SW 1271 (cell line): ENCODE results near the gene SREK1.
A peak's percentile ranks its signal among the peaks of the same experiment; 100 is the strongest.

Experiments used
- DNase-seq, 2 experiments: peaks; one replicate each; lab custom pipeline; 2025; lab: John Stamatoyannopoulos, UW

The SREK1 gene

GRCh38 chr5:66164044-66164790 lies 20.1 kb downstream of the SREK1 start:
- DNase-seq = no peak

GRCh38 chr5:66168226-66168625 lies 24.1 kb downstream of the SREK1 start:
- no peak for DNase-seq

GRCh38 chr5:66169534-66169933 lies 25.4 kb downstream of the SREK1 start:
- DNase-seq = no peak

- no peak for DNase-seq
These were observed 26.3 kb downstream of the SREK1 start for GRCh38 chr5:66170195-66170919.

GRCh38 chr5:66171349-66172344 lies 27.5 kb downstream of the SREK1 start:
- DNase-seq = peak in 1 of 2 experiments; percentile 79

- peak in 1 of 2 experiments; percentile 45 for DNase-seq
These were observed 30.2 kb downstream of the SREK1 start for GRCh38 chr5:66174338-66174737.

GRCh38 chr5:66178799-66179198 lies 34.7 kb downstream of the SREK1 start:
- DNase-seq = no peak

GRCh38 chr5:66179297-66180051 lies 35.4 kb downstream of the SREK1 start:
- no peak for DNase-seq

- DNase-seq = no peak
These were observed 36.4 kb downstream of the SREK1 start for GRCh38 chr5:66180282-66181155.

- no peak for DNase-seq
These were observed 42.0 kb downstream of the SREK1 start for GRCh38 chr5:66186108-66186507.

- no peak for DNase-seq
These were observed 49.3 kb downstream of the SREK1 start for GRCh38 chr5:66193419-66193818.

- no peak for DNase-seq
These were observed 53.8 kb downstream of the SREK1 start for GRCh38 chr5:66197764-66198405.

- DNase-seq = no peak
These were observed 54.7 kb downstream of the SREK1 start for GRCh38 chr5:66198837-66199236.

- DNase-seq = no peak
These were observed 59.4 kb downstream of the SREK1 start for GRCh38 chr5:66203531-66203930.

GRCh38 chr5:66206465-66206864 lies 62.4 kb downstream of the SREK1 start:
- no peak for DNase-seq

GRCh38 chr5:66207800-66208561 lies 63.9 kb downstream of the SREK1 start:
- no peak for DNase-seq

- DNase-seq = peak; percentile 42 to 60
These were observed 65.2 kb downstream of the SREK1 start for GRCh38 chr5:66209350-66209749.

GRCh38 chr5:66209794-66210193 lies 65.7 kb downstream of the SREK1 start:
- no peak for DNase-seq

GRCh38 chr5:66213533-66213932 lies 69.4 kb downstream of the SREK1 start:
- no peak for DNase-seq
